ENCODE results near the gene PHAX. TPM values are rescaled to one million over a fixed set of nuclear protein-coding genes. Genes with fewer than 3 reads are reported as not detected.

PHAX gene
- total RNA-seq, 1 experiment from 2014 or later: 24.5 TPM

DNA sequence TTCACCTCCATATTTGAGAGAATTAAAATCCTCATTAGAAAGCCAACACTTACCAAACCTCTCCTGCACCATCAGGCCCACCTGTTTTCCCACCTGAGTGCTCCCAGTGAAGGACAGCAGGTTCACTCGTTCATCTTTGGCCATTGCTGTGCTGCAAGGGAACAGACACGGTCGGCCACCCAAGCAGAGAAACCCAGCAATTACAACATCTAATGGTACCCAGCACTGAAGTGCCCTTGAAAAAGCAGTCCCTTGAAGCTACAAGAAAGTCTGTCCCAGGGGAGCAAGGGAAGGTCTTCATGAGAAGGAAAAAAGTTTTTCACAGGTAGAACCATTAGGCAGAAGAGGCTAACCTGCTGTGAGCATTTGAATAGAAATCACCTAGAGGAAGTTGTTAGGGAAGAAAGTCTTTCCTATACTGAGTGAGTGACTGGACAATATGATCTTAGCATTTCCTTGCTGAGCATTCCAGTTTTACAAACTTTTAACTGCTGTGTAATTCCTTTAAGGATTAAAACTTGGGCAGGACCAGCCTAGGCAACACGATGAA is 32.5 kb upstream of the PHAX start:
- Histone ChIP-seq H4K20me1 (ENCODE audit: insufficient read depth) (no peaks in the 10 kb centered on the region; the same call in 1 of the 2 replicates), H3K4me3 (replicated peaks in 1 of 2; ENCODE audit: low read depth in 1 of 2, low read length in 2 of 2) (no peak overlapping the region), H3K4me1 (ENCODE audit: control insufficient read depth in 1 of 2, insufficient read depth in 2 of 2, low read length in 2 of 2) (no peaks in the 10 kb centered on the region), H2AFZ (ENCODE audit: low read depth, low read length, poor library complexity, severe bottlenecking) (no peak overlapping the region), H3K79me2 (ENCODE audit: insufficient read depth, low read length) (no peaks in the 10 kb centered on the region), H3K27me3 (ENCODE audit: insufficient read depth, low read length) (no peaks in the 10 kb centered on the region), H3K27ac (ENCODE audit: low read depth, low read length) (no peak overlapping the region), H3K9ac (ENCODE audit: low read length) (no peak overlapping the region), H3K36me3 (ENCODE audit: control insufficient read depth in 1 of 2, insufficient read depth in 2 of 2, low read length in 2 of 2) (peaks cover 3 to 11% of the 10 kb centered on the region in 2 experiments; a peak in 2 of 4 replicates), H3K9me2 (ENCODE audit: insufficient read depth) (no peaks in the 10 kb centered on the region), H3K9me3 (ENCODE audit: control insufficient read depth in 1 of 2, insufficient read depth in 1 of 2, low read depth in 1 of 2, low read length in 2 of 2) (no peaks in the 10 kb centered on the region), H3K4me2 (ENCODE audit: low read length) (no peak overlapping the region)
- ChIA-PET POLR2A (no interaction called here), RAD21 (ENCODE audit: low non-redundant PET in 1 of 2, low total read pairs in 2 of 2, uncharacterized antibody in 2 of 2, unreplicated experiment in 2 of 2) (no interaction called here), CTCF (no interaction called here)
- DNase-seq (ENCODE audit: low read depth, low spot score) (no peak), ATAC-seq (no peak)
- TF ChIP-seq EZH2phosphoT487 (IDR thresholded peaks at IDR 0.05; ENCODE audit: borderline replicate concordance) (no peak), RAD21 (IDR thresholded peaks at IDR 0.05; ENCODE audit: low read depth) (no peak), JUND (IDR thresholded peaks at IDR 0.05) (no peak), ZFX (IDR thresholded peaks at IDR 0.05) (no peak), CEBPB (IDR thresholded peaks at IDR 0.05; ENCODE audit: low read depth) (no peak), ELF1 (IDR thresholded peaks at IDR 0.05; ENCODE audit: borderline replicate concordance, low read depth) (no peak), REST (IDR thresholded peaks at IDR 0.05; ENCODE audit: low read depth) (no peak), SRF (IDR thresholded peaks at IDR 0.05; ENCODE audit: low read depth) (no peak), SIN3A (IDR thresholded peaks at IDR 0.05; ENCODE audit: low read depth) (no peak), POLR2AphosphoS5 (IDR thresholded peaks at IDR 0.05; ENCODE audit: low read depth, low read length) (no peak), ATF3 (IDR thresholded peaks at IDR 0.05) (no peak), POLR2A (IDR thresholded peaks at IDR 0.05; ENCODE audit: borderline replicate concordance, extremely low read depth, insufficient read depth, insufficient read length) (no peak), EGR1 (IDR thresholded peaks at IDR 0.05; ENCODE audit: low read depth) (no peak), YY1 (IDR thresholded peaks at IDR 0.05; ENCODE audit: extremely low read depth, insufficient replicate concordance, low read depth, low read length) (no peak), ZBTB33 (IDR thresholded peaks at IDR 0.05; ENCODE audit: extremely low read depth, insufficient replicate concordance, low read length) (no peak), FOSL1 (IDR thresholded peaks at IDR 0.05; ENCODE audit: low read depth) (no peak)
- no TSS peak for BruUV-seq (replicated peaks)
- intact Hi-C loops (cut with micrococcal nuclease): no loop called here
